Measurements from ENCODE around the gene MED6. TPM values are rescaled to one million over a fixed set of nuclear protein-coding genes. Genes with fewer than 3 reads are reported as not detected.

MED6 gene
- total RNA-seq, 1 donor from 2014 or later = 26.5 TPM

DNA sequence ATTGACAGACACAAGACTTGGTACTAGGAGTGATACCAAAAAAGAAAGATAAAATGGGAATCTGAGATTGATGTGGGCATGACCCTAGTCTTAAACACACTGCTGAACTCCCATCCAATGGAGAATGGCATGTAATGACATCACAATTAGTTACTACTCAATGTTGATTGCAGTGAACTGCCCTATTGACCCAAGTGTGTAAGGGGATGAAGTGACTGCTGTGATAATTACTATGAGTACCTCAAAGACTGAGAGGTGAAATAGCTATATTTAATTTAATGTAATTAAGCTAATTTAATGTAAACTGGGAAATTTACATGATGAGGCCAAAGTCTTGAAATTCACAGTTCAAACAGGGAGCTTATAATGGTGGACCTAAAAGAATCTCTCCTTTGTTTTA is 65.6 kb downstream of the MED6 start, which contains the start of gene ADAM20:
TSS of gene ADAM20 (minus strand) at position 101 of the 400 bp plus-strand sequence. CDS start 10,247 bp downstream, outside the sequence.
- H3K27ac Mint-ChIP-seq (ENCODE audit: unreplicated experiment) = no peak within 1 kb of the TSS

More for the DNA sequence above, 65.6 kb downstream of the MED6 start, which contains the start of gene ADAM20:
- TF ChIP-seq CTCF (IDR thresholded peaks at IDR 0.05) = no peak
- no peak for DNase-seq (ENCODE audit: low spot score)
- Mint-ChIP-seq H3K4me1 (ENCODE audit: low read depth) (no peaks in the 10 kb centered on the region), H3K36me3 (ENCODE audit: low read depth) (peaks cover 29% of the 10 kb centered on the region), H3K9me3 (ENCODE audit: low read depth) (peaks cover 42% of the 10 kb centered on the region), H3K4me3 (ENCODE audit: unreplicated experiment) (no peak within 1 kb of the TSS), H3K27me3 (ENCODE audit: low read depth) (no peaks in the 10 kb centered on the region)

Other genes with a start within 250 kb of the MED6 start
- 23.4 to 28.9 TPM (median 24.0 TPM) in 3 replicates for gene COX16, start 241.0 kb downstream of the MED6 start, total RNA-seq
- gene SYNJ2BP, start 183.6 kb downstream of the MED6 start, total RNA-seq = 25.8 to 35.1 TPM (median 26.4 TPM) in 3 replicates
- 0.13 to 0.15 TPM (median 0.15 TPM) in 3 replicates for gene ADAM21, start 148.5 kb downstream of the MED6 start, total RNA-seq
- gene ADAM20, start 65.7 kb downstream of the MED6 start, total RNA-seq = 0.35 to 1.3 TPM (median 0.87 TPM) in 3 replicates
- gene TTC9, start 41.3 kb upstream of the MED6 start, total RNA-seq = 1.6 to 2.5 TPM (median 2.4 TPM) in 3 replicates
- 1.1 to 3.0 TPM (median 2.8 TPM) in 3 replicates for gene MAP3K9, start 208.9 kb upstream of the MED6 start, total RNA-seq